CD8-positive, alpha-beta memory T cell (primary cell): ENCODE results near the gene EEFSEC. TPM values are rescaled to one million over a fixed set of nuclear protein-coding genes. Genes with fewer than 3 reads are reported as not detected.
A peak's percentile ranks its signal among the peaks of the same experiment; 100 is the strongest.

Experiments
- CTCF ChIA-PET: fragments of 350-600 bp; sonication (Branson Sonifier 250); formaldehyde crosslinking; loops from one replicate; lab custom pipeline; 2021; ENCODE audit warnings: antibody characterized with exemption; lab: Charles Lee
- POLR2A ChIA-PET: fragments of 350-600 bp; sonication (Branson Sonifier 250); formaldehyde crosslinking; loops from one replicate; lab custom pipeline; 2021; ENCODE audit warnings: antibody characterized with exemption; lab: Charles Lee
- DNase-seq, 5 donors: peaks; one replicate each; pipeline versions ENCODE4 v3.0.0 to v3.0.0-alpha.2; 2020 to 2022; ENCODE audit warnings: mixed read lengths in 1 of 5
- H3K27ac ChIP-seq: one replicate; pipeline ENCODE4 v1.7.0; 2013; ENCODE audit warnings: low read depth, mild to moderate bottlenecking, low read length, moderate library complexity
- H3K27me3 ChIP-seq: 2 replicates; pipeline ENCODE4 v1.7.0; 2013; ENCODE audit warnings: low read length, mild to moderate bottlenecking; ENCODE audit not compliant: insufficient read depth, poor library complexity, severe bottlenecking
- H3K36me3 ChIP-seq: 2 replicates; pipeline ENCODE4 v1.7.0; 2013; ENCODE audit warnings: mild to moderate bottlenecking, low read length, moderate library complexity; ENCODE audit not compliant: insufficient read depth
- H3K4me1 ChIP-seq: 2 replicates; pipeline ENCODE4 v1.7.0; 2013; ENCODE audit warnings: mild to moderate bottlenecking, low read length, moderate library complexity; ENCODE audit not compliant: insufficient read depth
- H3K4me3 ChIP-seq: 2 replicates; pipeline ENCODE4 v1.7.0; 2013; ENCODE audit warnings: mild to moderate bottlenecking, low read length
- H3K9me3 ChIP-seq: 2 replicates; pipeline ENCODE4 v1.7.0; 2013; ENCODE audit warnings: mild to moderate bottlenecking, low read length
- H3K27ac Mint-ChIP-seq, 8 donors: one replicate each; pipeline ENCODE4 v1.8.0; 2020 to 2021; ENCODE audit warnings: mixed read lengths in 8 of 8, mild to moderate bottlenecking in 6 of 8, inconsistent platforms in 3 of 8, moderate library complexity in 3 of 8
- H3K27me3 Mint-ChIP-seq, 2 donors: one replicate each; pipeline ENCODE4 v1.8.0; 2020 to 2021; ENCODE audit warnings: mixed read lengths in 2 of 2, mild to moderate bottlenecking in 1 of 2, moderate library complexity in 1 of 2
- H3K36me3 Mint-ChIP-seq, 3 donors: one replicate each; pipeline ENCODE4 v1.8.0; 2020 to 2021; ENCODE audit warnings: mixed read lengths in 3 of 3, inconsistent platforms in 1 of 3, mild to moderate bottlenecking in 1 of 3
- H3K4me1 Mint-ChIP-seq, 3 donors: one replicate each; pipeline ENCODE4 v1.8.0; 2020 to 2021; ENCODE audit warnings: mixed read lengths in 3 of 3, inconsistent platforms in 1 of 3, mild to moderate bottlenecking in 1 of 3
- H3K4me3 Mint-ChIP-seq, 7 donors: one replicate each; pipeline ENCODE4 v1.8.0; 2020 to 2021; ENCODE audit warnings: mixed read lengths in 7 of 7, mild to moderate bottlenecking in 6 of 7, moderate library complexity in 4 of 7, inconsistent platforms in 2 of 7
- H3K9me3 Mint-ChIP-seq, 5 donors: one replicate each; pipeline ENCODE4 v1.8.0; 2020 to 2022; ENCODE audit warnings: mixed read lengths in 5 of 5, mild to moderate bottlenecking in 3 of 5, moderate library complexity in 2 of 5, inconsistent platforms in 1 of 5
- polyA plus RNA-seq: library from polyadenylated mRNA; unstranded; fragments of 300-500 nt; fragmentation: Illumina TruSeq; gene quantifications from one replicate; pipeline ENCODE4 v1.2.3, GENCODE V29; 2021
- total RNA-seq, 2 experiments: library from RNA; stranded (reverse); gene quantifications; one replicate each; pipeline ENCODE4 v1.2.3, GENCODE V29; 2021

EEFSEC gene
- total and polyA plus RNA-seq, 3 experiments from 2014 or later, result 20.4 to 28.6 (median 21.8) TPM

DNA sequence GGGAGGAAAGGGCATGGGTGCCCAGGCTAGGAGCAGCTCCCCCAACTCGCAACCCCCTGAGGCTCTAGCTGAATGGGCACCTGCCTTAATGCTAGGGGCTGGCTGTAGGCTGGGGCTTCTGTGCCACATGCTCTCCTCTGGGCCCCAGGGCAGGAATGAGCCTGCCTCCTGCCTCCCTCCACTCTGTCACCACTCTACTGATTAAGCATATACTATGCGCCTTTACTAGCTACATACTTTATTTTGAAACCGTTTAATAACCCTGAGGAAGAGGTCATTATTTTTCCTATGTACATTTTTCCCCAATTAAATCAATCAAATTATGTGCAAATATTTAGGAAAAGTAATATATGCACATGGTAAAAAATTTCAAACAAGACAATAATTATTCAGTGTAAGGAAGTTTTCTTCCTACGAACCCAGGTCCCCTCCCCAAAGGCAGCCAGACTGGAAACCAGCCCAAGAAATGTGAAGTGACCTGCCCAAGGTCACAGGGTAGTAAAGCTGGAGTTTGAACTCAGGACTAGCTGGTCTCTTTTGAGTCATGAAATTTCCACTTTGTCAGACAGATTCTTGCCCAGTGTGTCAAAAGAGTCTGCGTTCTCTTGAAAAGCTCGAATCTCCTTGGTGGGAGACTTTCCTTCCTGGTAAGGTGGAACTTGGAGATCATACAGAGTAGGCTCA, 190.9 kb downstream of the EEFSEC start:
- Mint-ChIP-seq H3K27ac (peak overlapping the region in 1 of 8 donors; percentile 71), H3K4me1 (peaks cover 0 to 9% (median 0%) of the 10 kb centered on the region in 3 donors), H3K27me3 (no peaks in the 10 kb centered on the region), H3K4me3 (no peak overlapping the region), H3K9me3 (no peaks in the 10 kb centered on the region), H3K36me3 (peaks cover 0 to 35% (median 7%) of the 10 kb centered on the region in 3 donors)
- ChIA-PET POLR2A (no interaction called here), CTCF (no interaction called here)
- no peaks in the 10 kb centered on the region for H3K9me3 ChIP-seq
- no peaks in the 10 kb centered on the region for H3K4me1 ChIP-seq
- H3K27me3 ChIP-seq, result no peaks in the 10 kb centered on the region
- DNase-seq, result no peak
- H3K27ac ChIP-seq, result peak overlapping the region; percentile 31
- H3K4me3 ChIP-seq, result no peak overlapping the region
- H3K36me3 ChIP-seq, result peaks cover 9% of the 10 kb centered on the region

- ChIA-PET CTCF (no interaction called here), POLR2A (no interaction called here)
- no peak for DNase-seq
- Mint-ChIP-seq H3K9me3 (no peaks in the 10 kb centered on the region), H3K27me3 (no peaks in the 10 kb centered on the region), H3K36me3 (peaks cover 0 to 35% (median 7%) of the 10 kb centered on the region in 3 donors), H3K4me3 (no peak overlapping the region), H3K4me1 (peaks cover 0 to 9% (median 0%) of the 10 kb centered on the region in 3 donors), H3K27ac (peak overlapping the region in 1 of 8 donors; percentile 27)
- Histone ChIP-seq H3K36me3 (peaks cover 9% of the 10 kb centered on the region), H3K27ac (no peak overlapping the region), H3K27me3 (no peaks in the 10 kb centered on the region), H3K4me1 (no peaks in the 10 kb centered on the region), H3K9me3 (no peaks in the 10 kb centered on the region), H3K4me3 (no peak overlapping the region)
These were observed 191.9 kb downstream of the EEFSEC start for GRCh38 chr3:128345196-128345595.

DNA sequence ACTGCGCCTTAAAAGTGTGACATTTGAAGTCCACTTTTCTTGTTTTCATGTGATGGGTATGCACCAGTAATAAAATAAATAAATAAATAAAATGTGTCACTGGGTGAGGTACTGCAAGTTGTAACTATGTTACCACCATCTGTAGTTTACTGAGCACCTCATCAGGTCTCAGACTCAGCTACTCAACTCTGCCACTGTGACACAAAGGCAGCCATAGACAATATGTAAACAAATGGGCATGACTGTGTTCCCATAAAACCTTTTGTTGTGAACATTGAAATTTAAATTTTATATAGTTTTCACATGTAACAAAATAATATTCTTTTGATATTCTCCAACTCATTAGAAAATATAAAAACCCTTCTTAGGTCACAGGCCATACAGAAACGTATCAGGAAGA, 193.3 kb downstream of the EEFSEC start:
- no peak overlapping the region for H3K4me3 Mint-ChIP-seq
- no peaks in the 10 kb centered on the region for H3K9me3 Mint-ChIP-seq
- H3K4me1 Mint-ChIP-seq, result peaks cover 0 to 9% (median 0%) of the 10 kb centered on the region in 3 donors
- ChIA-PET CTCF (no interaction called here), POLR2A (no interaction called here)
- no peaks in the 10 kb centered on the region for H3K27me3 Mint-ChIP-seq
- no peaks in the 10 kb centered on the region for H3K9me3 ChIP-seq
- no peaks in the 10 kb centered on the region for H3K27me3 ChIP-seq
- H3K36me3 Mint-ChIP-seq, result peaks cover 0 to 33% (median 3%) of the 10 kb centered on the region in 3 donors
- DNase-seq, result no peak
- peaks cover 9% of the 10 kb centered on the region for H3K36me3 ChIP-seq
- H3K27ac Mint-ChIP-seq, result no peak overlapping the region
- H3K4me3 ChIP-seq, result no peak overlapping the region
- no peak overlapping the region for H3K27ac ChIP-seq
- no peaks in the 10 kb centered on the region for H3K4me1 ChIP-seq

- Mint-ChIP-seq H3K27me3 (no peaks in the 10 kb centered on the region), H3K36me3 (peaks cover 0 to 31% (median 3%) of the 10 kb centered on the region in 3 donors), H3K9me3 (no peaks in the 10 kb centered on the region), H3K27ac (peak overlapping the region in 2 of 8 donors; percentile 9 to 71), H3K4me3 (no peak overlapping the region), H3K4me1 (peaks cover 0 to 9% (median 0%) of the 10 kb centered on the region in 3 donors)
- no peak overlapping the region for H3K4me3 ChIP-seq
- no peak for DNase-seq
- peaks cover 7% of the 10 kb centered on the region for H3K36me3 ChIP-seq
- H3K9me3 ChIP-seq, result no peaks in the 10 kb centered on the region
- POLR2A ChIA-PET, result no interaction called here
- no peak overlapping the region for H3K27ac ChIP-seq
- CTCF ChIA-PET, result no interaction called here
- H3K27me3 ChIP-seq, result no peaks in the 10 kb centered on the region
- no peaks in the 10 kb centered on the region for H3K4me1 ChIP-seq
These were observed 194.0 kb downstream of the EEFSEC start for GRCh38 chr3:128347282-128347681.

- Histone ChIP-seq H3K36me3 (peaks cover 5% of the 10 kb centered on the region), H3K27ac (no peak overlapping the region), H3K4me3 (no peak overlapping the region), H3K4me1 (no peaks in the 10 kb centered on the region), H3K9me3 (no peaks in the 10 kb centered on the region), H3K27me3 (no peaks in the 10 kb centered on the region)
- H3K27me3 Mint-ChIP-seq, result no peaks in the 10 kb centered on the region
- H3K9me3 Mint-ChIP-seq, result no peaks in the 10 kb centered on the region
- CTCF ChIA-PET, result no interaction called here
- no peak overlapping the region for H3K27ac Mint-ChIP-seq
- H3K36me3 Mint-ChIP-seq, result peaks cover 0 to 34% (median 3%) of the 10 kb centered on the region in 3 donors
- H3K4me1 Mint-ChIP-seq, result peaks cover 0 to 9% (median 0%) of the 10 kb centered on the region in 3 donors
- POLR2A ChIA-PET, result no interaction called here
- DNase-seq, result no peak
- no peak overlapping the region for H3K4me3 Mint-ChIP-seq
These were observed 194.8 kb downstream of the EEFSEC start for GRCh38 chr3:128348075-128348474.

GRCh38 chr3:128348805-128349531, 195.7 kb downstream of the EEFSEC start:
- no peak overlapping the region for H3K4me3 Mint-ChIP-seq
- Histone ChIP-seq H3K27ac (no peak overlapping the region), H3K4me1 (no peaks in the 10 kb centered on the region), H3K36me3 (peaks cover 5% of the 10 kb centered on the region), H3K4me3 (no peak overlapping the region), H3K27me3 (no peaks in the 10 kb centered on the region), H3K9me3 (no peaks in the 10 kb centered on the region)
- H3K4me1 Mint-ChIP-seq, result peaks cover 0 to 8% (median 0%) of the 10 kb centered on the region in 3 donors
- POLR2A ChIA-PET, result no interaction called here
- H3K9me3 Mint-ChIP-seq, result no peaks in the 10 kb centered on the region
- CTCF ChIA-PET, result interaction anchor here (1.9 kb wide), 1 partner anchor 14 kb away, joined by 4 read pairs; no protein-coding TSS in a partner anchor
- peak in 1 of 5 donors; percentile 16 for DNase-seq
- H3K27ac Mint-ChIP-seq, result peak overlapping the region in 3 of 8 donors; percentile 8 to 72 (median 14)
- no peaks in the 10 kb centered on the region for H3K27me3 Mint-ChIP-seq
- peaks cover 0 to 35% (median 3%) of the 10 kb centered on the region in 3 donors for H3K36me3 Mint-ChIP-seq

GRCh38 chr3:128349963-128350599, 196.8 kb downstream of the EEFSEC start:
- no peaks in the 10 kb centered on the region for H3K4me1 ChIP-seq
- DNase-seq, result peak in 1 of 5 donors; percentile 37
- H3K27ac ChIP-seq, result no peak overlapping the region
- H3K27me3 ChIP-seq, result no peaks in the 10 kb centered on the region
- Mint-ChIP-seq H3K27ac (no peak overlapping the region), H3K36me3 (peaks cover 0 to 35% (median 0%) of the 10 kb centered on the region in 3 donors), H3K27me3 (no peaks in the 10 kb centered on the region), H3K4me3 (no peak overlapping the region), H3K4me1 (peaks cover 0 to 4% (median 0%) of the 10 kb centered on the region in 3 donors), H3K9me3 (no peaks in the 10 kb centered on the region)
- H3K36me3 ChIP-seq, result no peaks in the 10 kb centered on the region
- CTCF ChIA-PET, result interaction anchor here (1.9 kb wide), 1 partner anchor 13 kb away, joined by 4 read pairs; no protein-coding TSS in a partner anchor
- H3K4me3 ChIP-seq, result no peak overlapping the region
- POLR2A ChIA-PET, result no interaction called here
- no peaks in the 10 kb centered on the region for H3K9me3 ChIP-seq
